ENCODE data around the gene HBM.

GRCh38 chr16:180681-181564 is 15.1 kb downstream of the HBM start:
- no peak for TF ChIP-seq CTCF (IDR thresholded peaks at IDR 0.05)
- no peak for TF ChIP-seq POLR2A (IDR thresholded peaks at IDR 0.05)
- TF ChIP-seq POLR2AphosphoS5 (IDR thresholded peaks at IDR 0.05; ENCODE audit: insufficient read depth in 1 of 2, low read depth in 1 of 2) = no peak

Measured in vagina (tissue), 2 donors.